ENCODE measurements around the gene TMPRSS9. TPM values are rescaled to one million over a fixed set of nuclear protein-coding genes. Genes with fewer than 3 reads are reported as not detected.

TMPRSS9 gene
- total RNA-seq, 1 donor from 2014 or later = not detected

DNA sequence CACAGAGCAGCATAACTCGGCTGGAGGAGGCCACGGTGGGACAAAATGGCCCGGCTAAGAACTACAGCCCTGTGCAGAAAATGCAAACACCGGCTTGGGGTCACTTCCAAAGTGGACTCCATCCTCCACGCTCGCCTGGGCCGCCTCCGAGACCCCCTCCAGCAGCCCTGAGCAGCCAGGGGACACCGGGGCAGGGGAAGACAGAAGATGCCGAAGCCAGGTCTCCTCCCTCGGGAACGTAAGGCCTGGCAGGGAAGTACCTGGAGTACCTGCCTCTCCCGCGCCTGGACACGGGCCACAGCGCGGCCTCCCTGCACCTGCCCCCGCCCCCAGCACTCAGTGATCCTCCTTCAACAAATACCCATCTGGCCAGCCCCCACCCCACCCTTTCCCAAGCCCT lies 91.7 kb downstream of the TMPRSS9 start:
- TF ChIP-seq CTCF (conservative IDR thresholded peaks at IDR 0.05; ENCODE audit: low read depth, low read length) = no peak
- DNase-seq (ENCODE audit: low read depth) = no peak

GRCh38 chr19:2453431-2454025 lies 93.5 kb downstream of the TMPRSS9 start:
- no peak for DNase-seq (ENCODE audit: low read depth)
- TF ChIP-seq CTCF (conservative IDR thresholded peaks at IDR 0.05; ENCODE audit: low read depth, low read length) = no peak
- no peak overlapping the region for H3K4me3 ChIP-seq (ENCODE audit: low read depth, low read length)

More for the DNA sequence above, 91.7 kb downstream of the TMPRSS9 start:
- no peak overlapping the region for H3K4me3 ChIP-seq (ENCODE audit: low read depth, low read length)

GRCh38 chr19:2454199-2454961 lies 94.3 kb downstream of the TMPRSS9 start:
- TF ChIP-seq CTCF (conservative IDR thresholded peaks at IDR 0.05; ENCODE audit: low read depth, low read length) = no peak
- no peak overlapping the region for H3K4me3 ChIP-seq (ENCODE audit: low read depth, low read length)
- no peak for DNase-seq (ENCODE audit: low read depth)

GRCh38 chr19:2454962-2455850 lies 95.1 kb downstream of the TMPRSS9 start:
- DNase-seq (ENCODE audit: low read depth) = no peak
- H3K4me3 ChIP-seq (ENCODE audit: low read depth, low read length) = peak overlapping the region; percentile 95
- TF ChIP-seq CTCF (conservative IDR thresholded peaks at IDR 0.05; ENCODE audit: low read depth, low read length) = no peak

- DNase-seq (ENCODE audit: low read depth) = no peak
- H3K4me3 ChIP-seq (ENCODE audit: low read depth, low read length) = peak overlapping the region; percentile 95
- no peak for TF ChIP-seq CTCF (conservative IDR thresholded peaks at IDR 0.05; ENCODE audit: low read depth, low read length)
Measured at GRCh38 chr19:2455851-2456570, 95.9 kb downstream of the TMPRSS9 start.

DNA sequence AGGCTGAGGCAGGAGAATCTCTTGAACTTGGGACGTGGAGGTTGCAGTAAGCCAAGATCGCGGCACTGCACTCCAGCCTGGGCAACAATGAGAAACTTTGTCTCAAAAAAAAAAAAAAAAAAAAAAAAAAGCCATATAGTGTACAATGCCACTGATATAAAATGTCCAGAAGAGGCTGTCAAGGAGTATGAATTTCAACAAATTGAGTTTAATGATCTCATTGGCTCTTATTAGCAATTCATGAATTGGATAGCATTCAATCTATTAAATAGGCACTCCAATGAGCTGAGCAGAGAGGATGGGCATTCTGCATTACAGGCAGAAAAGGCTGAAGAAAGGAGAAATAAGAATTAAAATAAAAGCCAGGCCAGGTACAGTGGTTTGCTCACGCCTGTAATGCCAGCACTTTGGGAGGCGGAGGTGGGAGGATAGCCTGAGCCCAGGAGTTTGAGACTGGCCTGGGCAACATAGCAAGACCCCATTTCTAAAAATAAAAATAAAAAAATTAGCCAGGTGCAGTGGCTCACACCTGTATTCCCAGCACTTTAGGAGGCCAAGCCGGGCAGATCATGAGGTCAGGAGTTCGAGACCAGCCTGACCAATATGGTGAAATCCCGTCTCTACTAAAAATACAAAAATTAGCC lies 97.5 kb downstream of the TMPRSS9 start:
- H3K4me3 ChIP-seq (ENCODE audit: low read depth, low read length) = peak overlapping the region; percentile 42
- no peak for TF ChIP-seq CTCF (conservative IDR thresholded peaks at IDR 0.05; ENCODE audit: low read depth, low read length)
- DNase-seq (ENCODE audit: low read depth) = no peak
